DND-41 (cell line): ENCODE results near the gene TNRC6A.

ENCODE experiments used
- EZH2 ChIP-seq: IDR thresholded peaks from 3 replicates; pipeline ENCODE4 v1.6.1; 2012; ENCODE audit warnings: borderline replicate concordance, low read depth, mild to moderate bottlenecking, moderate library complexity, low read length, inconsistent platforms; ENCODE audit not compliant: severe bottlenecking
- TF ChIP-seq, protein P1 (sequence below): IDR thresholded peaks from 2 replicates; pipeline ENCODE4 v1.5.1; 2012; ENCODE audit warnings: borderline replicate concordance, low read length, moderate library complexity, mild to moderate bottlenecking; ENCODE audit not compliant: poor library complexity, severe bottlenecking; ENCODE audit errors: extremely low read depth

GRCh38 chr16:24755201-24755874 lies 25.9 kb downstream of the TNRC6A start:
- TF ChIP-seq, protein P1, sequence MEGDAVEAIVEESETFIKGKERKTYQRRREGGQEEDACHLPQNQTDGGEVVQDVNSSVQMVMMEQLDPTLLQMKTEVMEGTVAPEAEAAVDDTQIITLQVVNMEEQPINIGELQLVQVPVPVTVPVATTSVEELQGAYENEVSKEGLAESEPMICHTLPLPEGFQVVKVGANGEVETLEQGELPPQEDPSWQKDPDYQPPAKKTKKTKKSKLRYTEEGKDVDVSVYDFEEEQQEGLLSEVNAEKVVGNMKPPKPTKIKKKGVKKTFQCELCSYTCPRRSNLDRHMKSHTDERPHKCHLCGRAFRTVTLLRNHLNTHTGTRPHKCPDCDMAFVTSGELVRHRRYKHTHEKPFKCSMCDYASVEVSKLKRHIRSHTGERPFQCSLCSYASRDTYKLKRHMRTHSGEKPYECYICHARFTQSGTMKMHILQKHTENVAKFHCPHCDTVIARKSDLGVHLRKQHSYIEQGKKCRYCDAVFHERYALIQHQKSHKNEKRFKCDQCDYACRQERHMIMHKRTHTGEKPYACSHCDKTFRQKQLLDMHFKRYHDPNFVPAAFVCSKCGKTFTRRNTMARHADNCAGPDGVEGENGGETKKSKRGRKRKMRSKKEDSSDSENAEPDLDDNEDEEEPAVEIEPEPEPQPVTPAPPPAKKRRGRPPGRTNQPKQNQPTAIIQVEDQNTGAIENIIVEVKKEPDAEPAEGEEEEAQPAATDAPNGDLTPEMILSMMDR: no peak
- TF ChIP-seq EZH2: no peak
